GM03348 (cell line): Measurements from ENCODE around the gene PDZD2.
"Not testable (repeated sequence)": the region's sequence is repeated elsewhere in the genome, so short reads cannot be mapped to it uniquely, and the experiment has no call there.

ENCODE experiments used
- DNase-seq: peaks from one replicate; pipeline ENCODE4 v3.0.0; 2012; ENCODE audit warnings: low spot score

Gene PDZD2

GRCh38 chr5:32078855-32079254, 439.9 kb downstream of the PDZD2 start:
- not testable (repeated sequence) for DNase-seq

- not testable (repeated sequence) for DNase-seq
Measured at GRCh38 chr5:32080565-32080964, 441.6 kb downstream of the PDZD2 start.

GRCh38 chr5:32082701-32083100, 443.8 kb downstream of the PDZD2 start:
- no peak for DNase-seq

DNA sequence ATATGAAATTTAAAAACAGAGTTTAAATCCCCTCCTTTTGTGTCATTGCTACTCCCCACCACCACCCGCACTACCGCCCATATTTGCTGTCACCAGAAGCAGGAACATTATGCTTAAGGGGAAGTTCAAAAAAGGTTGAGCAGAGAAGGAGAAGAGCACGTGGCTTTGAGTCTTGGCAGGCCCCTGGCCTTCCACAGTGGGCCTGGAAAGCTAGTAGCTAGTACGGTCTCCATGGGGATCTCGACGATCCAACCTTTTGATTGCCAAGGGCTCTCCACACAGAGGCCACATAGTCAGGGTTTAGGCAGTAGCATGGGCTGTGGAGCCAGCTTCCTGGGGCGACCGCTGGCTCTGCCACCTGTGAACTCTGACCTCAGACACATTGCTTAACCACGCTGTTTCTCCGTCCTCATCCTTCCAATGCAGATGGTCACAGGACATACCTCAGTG, 445.1 kb downstream of the PDZD2 start:
- no peak for DNase-seq

DNA sequence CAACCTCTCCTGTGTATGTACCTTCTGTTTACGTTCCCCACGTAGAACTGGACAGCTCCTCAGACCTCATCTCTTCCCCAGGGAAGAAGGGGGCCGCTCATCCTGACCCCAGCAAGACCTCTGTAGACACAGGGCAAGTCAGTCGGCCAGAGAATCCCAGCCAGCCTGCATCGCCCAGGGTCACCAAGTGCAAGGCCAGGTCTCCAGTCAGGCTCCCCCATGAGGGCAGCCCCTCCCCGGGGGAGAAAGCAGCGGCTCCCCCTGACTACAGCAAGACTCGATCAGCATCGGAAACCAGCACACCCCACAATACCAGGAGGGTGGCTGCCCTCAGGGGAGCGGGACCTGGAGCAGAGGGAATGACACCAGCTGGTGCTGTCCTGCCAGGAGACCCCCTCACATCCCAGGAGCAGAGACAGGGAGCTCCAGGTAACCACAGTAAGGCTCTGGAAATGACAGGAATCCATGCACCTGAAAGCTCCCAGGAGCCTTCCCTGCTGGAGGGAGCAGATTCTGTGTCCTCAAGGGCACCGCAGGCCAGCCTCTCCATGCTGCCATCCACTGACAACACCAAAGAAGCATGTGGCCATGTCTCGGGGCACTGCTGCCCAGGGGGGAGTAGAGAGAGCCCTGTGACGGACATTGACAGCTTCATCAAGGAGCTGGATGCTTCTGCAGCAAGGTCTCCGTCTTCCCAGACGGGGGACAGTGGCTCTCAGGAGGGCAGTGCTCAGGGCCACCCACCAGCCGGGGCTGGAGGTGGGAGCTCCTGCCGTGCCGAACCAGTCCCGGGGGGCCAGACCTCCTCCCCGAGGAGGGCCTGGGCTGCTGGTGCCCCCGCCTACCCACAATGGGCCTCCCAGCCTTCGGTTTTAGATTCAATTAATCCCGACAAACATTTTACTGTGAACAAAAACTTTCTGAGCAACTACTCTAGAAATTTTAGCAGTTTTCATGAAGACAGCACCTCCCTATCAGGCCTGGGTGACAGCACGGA, 448.5 kb downstream of the PDZD2 start:
- DNase-seq: no peak

DNA sequence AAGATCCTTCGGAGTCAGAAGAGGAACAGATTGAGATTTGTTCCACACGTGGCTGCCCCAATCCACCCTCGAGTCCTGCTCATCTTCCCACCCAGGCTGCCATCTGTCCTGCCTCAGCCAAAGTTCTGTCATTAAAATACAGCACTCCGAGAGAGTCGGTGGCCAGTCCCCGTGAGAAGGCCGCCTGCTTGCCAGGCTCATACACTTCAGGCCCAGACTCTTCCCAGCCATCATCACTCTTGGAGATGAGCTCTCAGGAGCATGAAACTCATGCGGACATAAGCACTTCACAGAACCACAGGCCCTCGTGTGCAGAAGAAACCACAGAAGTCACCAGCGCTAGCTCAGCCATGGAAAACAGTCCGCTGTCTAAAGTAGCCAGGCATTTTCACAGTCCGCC, 449.3 kb downstream of the PDZD2 start:
- DNase-seq: no peak

GRCh38 chr5:32089146-32090000, 450.4 kb downstream of the PDZD2 start:
- DNase-seq: no peak

DNA sequence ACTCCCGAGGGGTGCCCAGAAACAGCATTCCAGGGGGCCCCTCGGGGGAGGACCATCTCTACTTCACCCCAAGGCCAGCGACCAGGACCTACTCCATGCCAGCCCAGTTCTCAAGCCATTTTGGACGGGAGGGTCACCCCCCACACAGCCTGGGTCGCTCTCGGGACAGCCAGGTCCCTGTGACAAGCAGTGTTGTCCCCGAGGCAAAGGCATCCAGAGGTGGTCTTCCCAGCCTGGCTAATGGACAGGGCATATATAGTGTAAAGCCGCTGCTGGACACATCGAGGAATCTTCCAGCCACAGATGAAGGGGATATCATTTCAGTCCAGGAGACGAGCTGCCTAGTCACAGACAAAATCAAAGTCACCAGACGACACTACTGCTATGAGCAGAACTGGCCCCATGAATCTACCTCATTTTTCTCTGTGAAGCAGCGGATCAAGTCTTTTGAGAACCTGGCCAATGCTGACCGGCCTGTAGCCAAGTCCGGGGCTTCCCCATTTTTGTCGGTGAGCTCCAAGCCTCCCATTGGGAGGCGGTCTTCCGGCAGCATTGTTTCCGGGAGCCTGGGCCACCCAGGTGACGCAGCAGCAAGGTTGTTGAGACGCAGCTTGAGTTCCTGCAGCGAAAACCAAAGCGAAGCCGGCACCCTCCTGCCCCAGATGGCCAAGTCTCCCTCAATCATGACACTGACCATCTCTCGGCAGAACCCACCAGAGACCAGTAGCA, 451.3 kb downstream of the PDZD2 start:
- DNase-seq: no peak

GRCh38 chr5:32090755-32091128, 451.8 kb downstream of the PDZD2 start:
- DNase-seq: no peak

GRCh38 chr5:32092938-32093812, 454.2 kb downstream of the PDZD2 start:
- peak; percentile 84 for DNase-seq

GRCh38 chr5:32094691-32095090, 455.8 kb downstream of the PDZD2 start:
- DNase-seq: no peak

DNA sequence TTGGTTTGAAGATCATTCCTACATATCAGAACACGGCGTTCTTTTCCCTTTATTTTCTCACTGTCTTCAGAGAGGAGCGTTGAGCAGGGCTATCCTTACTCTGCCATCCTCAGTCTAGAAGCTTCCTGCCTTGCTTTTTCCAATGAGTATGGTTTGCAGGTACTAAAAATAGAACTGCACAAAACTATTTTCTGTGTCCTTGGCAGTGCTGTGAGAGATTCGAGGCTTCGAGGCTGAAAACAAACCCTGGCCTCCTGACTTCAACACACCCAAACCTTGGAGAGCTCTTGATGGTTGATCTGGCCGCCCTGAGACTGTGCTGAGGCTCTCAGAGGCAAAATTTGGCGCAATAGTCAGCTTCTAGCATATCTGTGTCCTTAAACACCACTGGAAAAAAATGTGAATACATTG, 456.3 kb downstream of the PDZD2 start:
- no peak for DNase-seq

DNA sequence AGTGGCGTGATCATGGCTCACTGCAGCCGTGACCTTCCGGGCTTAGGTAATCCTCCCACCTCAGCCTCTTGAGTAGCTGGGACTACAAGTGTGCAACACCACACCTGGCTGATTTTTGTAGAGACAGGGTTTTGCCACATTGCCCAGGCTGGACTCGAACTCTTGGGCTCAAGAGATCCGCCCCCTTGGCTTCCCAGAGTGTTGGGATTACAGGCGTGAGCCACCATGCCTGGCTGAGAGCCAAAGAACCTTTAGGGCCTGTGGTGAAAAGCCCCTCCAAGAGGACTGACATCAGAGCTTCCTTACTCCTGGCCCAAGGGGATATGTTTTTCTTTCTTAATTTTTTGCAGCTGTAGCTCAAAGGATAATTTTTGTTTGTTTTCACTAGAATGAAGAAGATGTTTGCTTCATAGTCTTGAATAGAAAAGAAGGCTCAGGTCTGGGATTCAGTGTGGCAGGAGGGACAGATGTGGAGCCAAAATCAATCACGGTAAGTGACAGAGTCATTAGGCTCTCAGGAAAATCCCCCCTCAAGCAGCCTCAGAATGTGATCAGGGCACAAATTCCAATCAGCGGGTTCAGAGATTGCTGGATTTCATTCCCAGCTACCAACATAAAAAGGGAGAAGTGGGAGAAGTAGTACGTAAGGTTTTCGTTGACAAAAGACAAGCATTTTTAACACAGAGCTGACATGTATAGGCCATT, 458.1 kb downstream of the PDZD2 start:
- no peak for DNase-seq

GRCh38 chr5:32098291-32098690, 459.4 kb downstream of the PDZD2 start:
- DNase-seq: no peak

- no peak for DNase-seq
Measured at GRCh38 chr5:32098890-32099310, 460.0 kb downstream of the PDZD2 start.

DNA sequence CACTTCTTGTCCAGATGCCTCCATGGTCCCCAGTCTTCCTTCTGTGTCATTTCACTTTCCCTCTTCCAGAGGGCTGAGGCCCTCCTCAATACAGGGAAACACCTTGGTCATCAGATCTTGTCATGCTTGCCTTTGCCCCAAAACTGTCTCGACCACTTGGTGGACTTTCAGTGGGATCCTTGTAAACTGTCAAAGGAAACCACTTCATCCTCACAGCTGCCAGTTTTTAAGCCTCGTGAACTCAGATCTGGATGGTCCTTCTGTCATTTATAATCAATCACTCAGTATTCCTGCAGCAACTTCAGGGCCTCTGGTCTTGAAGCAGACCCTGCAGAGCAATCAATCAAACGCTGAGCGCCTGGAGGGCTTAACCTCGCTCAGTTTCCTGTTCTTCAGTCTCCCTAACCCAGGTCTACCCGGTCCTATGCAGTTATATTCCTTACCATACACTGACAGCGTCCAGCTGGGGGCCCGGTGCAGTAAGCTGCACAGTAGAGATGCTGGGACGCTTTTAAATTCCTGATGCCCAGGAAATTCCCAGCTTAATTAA, 460.6 kb downstream of the PDZD2 start:
- DNase-seq: no peak

GRCh38 chr5:32100230-32100629, 461.3 kb downstream of the PDZD2 start:
- DNase-seq: no peak

- DNase-seq: no peak
Measured at GRCh38 chr5:32100691-32101302, 461.9 kb downstream of the PDZD2 start.

DNA sequence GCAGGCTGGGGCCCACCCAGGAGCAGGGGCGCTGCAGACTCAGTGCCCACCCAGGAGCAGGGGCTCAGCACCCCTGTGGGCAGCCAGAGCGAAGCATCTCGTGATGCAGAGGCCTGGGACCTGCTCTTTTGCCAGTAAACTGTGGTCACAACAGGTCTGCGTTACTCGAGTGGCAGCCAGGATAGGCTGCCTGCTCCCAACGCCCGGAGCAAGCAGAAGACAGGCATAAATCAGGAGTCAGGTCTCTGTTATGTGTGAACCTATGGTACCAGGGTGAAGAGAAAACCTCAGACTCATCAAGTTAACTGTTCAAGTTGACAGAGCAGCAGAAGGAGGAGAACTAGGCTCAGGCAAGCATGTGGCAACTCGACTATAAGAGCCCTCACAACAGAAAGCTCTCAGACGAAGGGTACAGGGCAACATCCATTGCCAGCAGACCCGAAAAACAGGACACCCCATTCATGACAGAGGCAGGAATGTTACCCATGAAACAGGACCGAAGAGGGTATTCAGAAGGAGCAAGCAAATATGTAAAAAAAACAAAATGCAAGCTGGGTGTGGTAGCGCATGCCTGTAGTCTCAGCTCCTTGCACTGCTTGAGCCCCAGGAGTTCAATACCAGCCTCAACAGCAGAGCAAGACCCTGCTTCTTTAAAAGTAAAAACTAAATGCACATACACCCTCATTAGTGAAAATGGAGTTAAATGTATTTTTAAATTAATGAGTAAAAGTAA, 463.5 kb downstream of the PDZD2 start:
- DNase-seq: no peak
